PC-3 (cell line): ENCODE data around the gene SLC22A14. TPM values are rescaled to one million over a fixed set of nuclear protein-coding genes. Genes with fewer than 3 reads are reported as not detected.

Experiments
- ATAC-seq: fragments of 200-7000 bp; cut with Tn5 transposase; 2 replicates; pipeline ENCODE4 v1.9.1; 2020; ENCODE audit warnings: mild to moderate bottlenecking, moderate library complexity
- BruUV-seq: library from RNA; stranded (reverse); fragments of 400-500 nt; replicated peaks from 2 replicates; lab custom pipeline; 2021; lab: Mats Ljungman, UMichigan
- CTCF ChIA-PET: fragments of 300-600 bp; sonication (Branson Sonifier 250); formaldehyde crosslinking; loops from one replicate; lab custom pipeline; 2022; ENCODE audit warnings: antibody characterized with exemption; lab: Charles Lee
- POLR2A ChIA-PET: fragments of 300-600 bp; sonication (Branson Sonifier 250); formaldehyde crosslinking; loops from one replicate; lab custom pipeline; 2022; ENCODE audit warnings: antibody characterized with exemption; ENCODE audit not compliant: unreplicated experiment; lab: Charles Lee
- DNase-seq: peaks from one replicate; pipeline ENCODE4 v3.0.0-alpha.2; 2015
- H2AFZ ChIP-seq: fragments of 300-600 bp; sonication (generic); 2 replicates; pipeline ENCODE4 v1.6.0; 2016; ENCODE audit warnings: antibody characterized with exemption, low read length
- H3F3A ChIP-seq: fragments of 300-600 bp; sonication (generic); one replicate; pipeline ENCODE4 v1.6.0; 2017; ENCODE audit warnings: antibody characterized with exemption, low read length, control low read depth, mild to moderate bottlenecking; ENCODE audit not compliant: unreplicated experiment
- H3K27ac ChIP-seq: fragments of 300-600 bp; sonication (generic); 2 replicates; pipeline ENCODE4 v1.5.1; 2016; ENCODE audit warnings: mild to moderate bottlenecking, low read length
- H3K27me3 ChIP-seq: fragments of 300-600 bp; sonication (generic); 2 replicates; pipeline ENCODE4 v1.6.1; 2016; ENCODE audit warnings: low read length, mixed read lengths
- H3K36me3 ChIP-seq: fragments of 300-600 bp; sonication (generic); 2 replicates; pipeline ENCODE4 v1.6.1; 2016; ENCODE audit warnings: low read depth, mixed run types, low read length, mixed read lengths
- H3K4me1 ChIP-seq: fragments of 300-600 bp; sonication (generic); 2 replicates; pipeline ENCODE4 v1.5.1; 2016; ENCODE audit warnings: low read length; ENCODE audit not compliant: insufficient read depth
- H3K4me2 ChIP-seq: fragments of 300-600 bp; sonication (generic); 2 replicates; pipeline ENCODE4 v1.6.0; 2016; ENCODE audit warnings: low read length
- H3K4me3 ChIP-seq: fragments of 300-600 bp; sonication (generic); 2 replicates; pipeline ENCODE4 v1.5.1; 2016; ENCODE audit warnings: mild to moderate bottlenecking, low read length, mixed read lengths
- H3K79me2 ChIP-seq: fragments of 300-600 bp; sonication (generic); 2 replicates; pipeline ENCODE4 v1.6.1; 2017; ENCODE audit warnings: low read length, mixed read lengths
- H3K9ac ChIP-seq: fragments of 300-600 bp; sonication (generic); 2 replicates; pipeline ENCODE4 v1.6.0; 2016; ENCODE audit warnings: mild to moderate bottlenecking, low read length
- H3K9me2 ChIP-seq: fragments of 300-600 bp; sonication (generic); replicated peaks from 2 replicates; pipeline ENCODE4 v1.6.1; 2016; ENCODE audit warnings: mixed run types, low read length, mixed read lengths
- H3K9me3 ChIP-seq: fragments of 300-600 bp; sonication (generic); 2 replicates; pipeline ENCODE4 v1.6.1; 2016; ENCODE audit warnings: low read length, mixed read lengths
- H4K20me1 ChIP-seq: fragments of 300-600 bp; sonication (generic); 2 replicates; pipeline ENCODE4 v1.6.1; 2016; ENCODE audit warnings: low read length, mixed read lengths
- CTCF ChIP-seq: fragments of 300-600 bp; sonication (generic); conservative IDR thresholded peaks from 2 replicates; pipeline ENCODE4 v1.5.1; 2017; ENCODE audit warnings: antibody characterized with exemption, low read depth, mild to moderate bottlenecking, low read length
- EZH2 ChIP-seq: fragments of 300-600 bp; sonication (generic); IDR thresholded peaks from one replicate; pipeline ENCODE4 v1.6.1; 2017; ENCODE audit warnings: antibody characterized with exemption, mild to moderate bottlenecking, low read length; ENCODE audit not compliant: unreplicated experiment
- EZH2phosphoT487 ChIP-seq: fragments of 300-600 bp; sonication (generic); IDR thresholded peaks from 2 replicates; pipeline ENCODE4 v1.6.1; 2018; ENCODE audit warnings: mild to moderate bottlenecking, antibody characterized with exemption, low read length, borderline replicate concordance
- intact Hi-C: fragments of 100-400 bp; cut with micrococcal nuclease; formaldehyde crosslinking; loops from 2 replicates; pipeline ENCODE4 v1.9.0; 2023
- total RNA-seq: library from RNA; depleted of rRNA; stranded (reverse); fragments of >200 nt; gene quantifications from 2 replicates; pipeline ENCODE4 v1.2.3, GENCODE V29; 2014

Gene SLC22A14
- total RNA-seq, 1 experiment from 2014 or later: 0.07 TPM

- Histone ChIP-seq H3K9me3 (peaks cover 10% of the 10 kb centered on the region), H3K4me2 (no peak overlapping the region), H2AFZ (no peak overlapping the region), H3K4me1 (peaks cover 9% of the 10 kb centered on the region), H3F3A (no peaks in the 10 kb centered on the region), H3K9ac (no peak overlapping the region), H3K27me3 (no peaks in the 10 kb centered on the region), H3K27ac (no peak overlapping the region), H4K20me1 (no peaks in the 10 kb centered on the region), H3K79me2 (no peaks in the 10 kb centered on the region), H3K9me2 (no peaks in the 10 kb centered on the region), H3K4me3 (no peak overlapping the region), H3K36me3 (peaks cover 8% of the 10 kb centered on the region; the same call in 1 of the 2 replicates)
- no peak for DNase-seq
- no peak for ATAC-seq
- CTCF ChIA-PET: interaction anchor here (0.6 kb wide), 1 partner anchor 326 kb away, joined by 4 read pairs; no protein-coding TSS in a partner anchor
- POLR2A ChIA-PET: interaction anchor here (0.6 kb wide), 1 partner anchor 271 kb away, joined by 4 read pairs; no protein-coding TSS in a partner anchor
- no TSS peak for BruUV-seq
- intact Hi-C loops: no loop called here
- no peak for TF ChIP-seq EZH2phosphoT487
- no peak for TF ChIP-seq CTCF
- TF ChIP-seq EZH2: no peak
Observed at GRCh38 chr3:38331257-38332022, 49.3 kb downstream of the SLC22A14 start.

- Histone ChIP-seq H3K27ac (no peak overlapping the region), H3K4me2 (no peak overlapping the region), H4K20me1 (no peaks in the 10 kb centered on the region), H3K79me2 (no peaks in the 10 kb centered on the region), H3K27me3 (no peaks in the 10 kb centered on the region), H3K4me1 (peaks cover 9% of the 10 kb centered on the region), H2AFZ (no peak overlapping the region), H3K9me3 (peaks cover 2% of the 10 kb centered on the region), H3F3A (no peaks in the 10 kb centered on the region), H3K4me3 (no peak overlapping the region), H3K9ac (no peak overlapping the region), H3K36me3 (peaks cover 1% of the 10 kb centered on the region; the same call in 1 of the 2 replicates), H3K9me2 (no peaks in the 10 kb centered on the region)
- ChIA-PET POLR2A (no interaction called here), CTCF (interaction anchor here (0.6 kb wide), 1 partner anchor 327 kb away, joined by 4 read pairs; no protein-coding TSS in a partner anchor)
- intact Hi-C loops: no loop called here
- ATAC-seq: no peak
- no peak for DNase-seq
- no TSS peak for BruUV-seq
- TF ChIP-seq EZH2phosphoT487: no peak
- no peak for TF ChIP-seq CTCF
- TF ChIP-seq EZH2: no peak
Observed at GRCh38 chr3:38332201-38332600, 50.1 kb downstream of the SLC22A14 start.
